GDM1 (cell line): Measurements from ENCODE around the gene EEF1AKMT3.
"Not testable (repeated sequence)": the region's sequence is repeated elsewhere in the genome, so short reads cannot be mapped to it uniquely, and the experiment has no call there.

Experiments
- DNase-seq: peaks from one replicate; lab custom pipeline; 2025; lab: John Stamatoyannopoulos, UW

EEF1AKMT3 gene

DNA sequence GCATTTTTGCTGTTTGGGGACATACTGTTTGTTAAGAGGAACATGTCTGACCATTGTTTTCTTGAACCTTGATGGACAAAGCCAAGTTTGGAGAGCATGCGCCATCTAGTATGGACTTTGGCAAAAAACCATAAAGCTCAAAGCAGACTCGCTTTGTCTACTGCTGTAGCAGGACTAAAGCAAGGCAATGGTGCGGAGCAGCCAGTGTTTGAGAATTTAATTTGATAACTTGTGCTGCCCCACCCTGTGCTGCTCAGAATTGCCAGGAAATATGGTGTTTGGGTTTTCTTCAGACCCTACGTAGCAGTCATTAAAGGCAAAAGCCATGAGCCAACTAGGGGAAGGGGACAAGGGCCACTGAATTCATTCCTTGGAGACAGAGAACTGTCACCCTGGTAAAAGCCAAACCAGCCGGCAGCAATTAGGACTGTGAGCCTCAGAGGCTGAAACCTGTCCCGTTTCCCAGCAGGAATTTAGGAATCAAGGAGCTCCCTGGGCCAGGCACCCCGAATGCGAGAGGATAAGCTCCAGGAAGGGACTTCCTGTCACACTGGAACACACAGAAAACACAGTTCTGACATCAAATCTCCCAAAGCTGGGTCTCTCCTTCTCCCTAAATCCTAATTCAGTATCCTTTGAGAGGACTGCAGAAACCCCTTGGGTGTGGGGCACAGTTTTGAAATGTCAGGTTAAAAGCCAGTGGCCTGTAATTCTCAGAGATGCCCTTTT is 45.0 kb downstream of the EEF1AKMT3 start:
- no peak for DNase-seq

DNA sequence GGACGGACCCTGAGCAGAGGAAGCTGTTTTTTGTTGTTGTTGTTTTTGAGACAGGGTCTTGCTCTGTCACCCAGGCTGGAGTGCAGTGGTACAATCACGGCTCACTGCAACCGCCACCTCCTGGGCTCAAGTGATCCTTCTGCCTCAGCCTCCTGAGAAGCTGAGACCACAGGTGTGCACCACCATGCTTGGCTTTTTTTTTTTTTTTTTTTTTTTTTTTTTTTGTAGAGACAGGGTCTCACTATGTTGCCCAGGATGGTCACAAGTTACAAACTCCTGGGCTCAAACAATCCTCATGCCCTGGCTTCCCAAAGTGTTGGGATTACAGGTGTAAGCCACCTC is 45.5 kb downstream of the EEF1AKMT3 start:
- not testable (repeated sequence) for DNase-seq

DNA sequence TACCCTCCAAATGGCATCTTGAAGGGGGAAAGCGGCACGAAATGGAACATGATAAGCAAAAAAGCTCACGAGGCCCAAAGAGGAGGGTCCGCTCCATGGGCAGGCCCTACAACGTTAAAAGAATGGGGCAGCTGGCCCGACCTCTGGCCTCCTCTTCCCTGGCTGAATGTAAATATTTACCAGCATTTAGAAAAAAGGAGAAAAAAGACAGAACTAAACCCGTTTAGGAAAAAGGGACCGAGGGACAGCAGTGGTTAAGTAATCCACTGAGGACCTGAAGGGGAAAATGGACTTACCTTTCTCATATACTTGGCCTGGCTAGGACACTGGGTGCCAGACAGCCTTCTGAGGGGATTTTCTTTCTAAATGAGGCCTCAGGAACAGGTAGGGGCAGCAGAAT is 47.7 kb downstream of the EEF1AKMT3 start:
- DNase-seq: not testable (repeated sequence)

DNA sequence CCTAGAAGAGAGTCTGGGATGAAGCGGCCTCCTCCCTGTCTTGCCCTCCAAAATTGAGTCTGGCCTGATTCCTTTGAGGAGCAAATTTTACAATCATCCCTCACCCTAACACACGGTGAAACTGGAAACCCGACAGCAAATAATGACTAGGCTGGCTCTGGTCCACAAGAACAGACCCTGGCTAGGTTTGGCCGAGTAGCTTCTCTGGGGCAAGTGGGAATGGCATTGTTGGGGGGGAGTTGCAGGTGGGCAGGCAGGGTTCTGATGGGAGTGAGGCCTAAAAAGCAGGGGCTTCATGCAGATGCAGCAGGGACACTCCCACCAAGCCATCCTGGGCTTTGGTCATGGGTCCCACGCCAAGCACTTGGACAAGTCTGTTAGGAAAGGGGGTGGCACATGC is 48.6 kb downstream of the EEF1AKMT3 start:
- DNase-seq: not testable (repeated sequence)

DNA sequence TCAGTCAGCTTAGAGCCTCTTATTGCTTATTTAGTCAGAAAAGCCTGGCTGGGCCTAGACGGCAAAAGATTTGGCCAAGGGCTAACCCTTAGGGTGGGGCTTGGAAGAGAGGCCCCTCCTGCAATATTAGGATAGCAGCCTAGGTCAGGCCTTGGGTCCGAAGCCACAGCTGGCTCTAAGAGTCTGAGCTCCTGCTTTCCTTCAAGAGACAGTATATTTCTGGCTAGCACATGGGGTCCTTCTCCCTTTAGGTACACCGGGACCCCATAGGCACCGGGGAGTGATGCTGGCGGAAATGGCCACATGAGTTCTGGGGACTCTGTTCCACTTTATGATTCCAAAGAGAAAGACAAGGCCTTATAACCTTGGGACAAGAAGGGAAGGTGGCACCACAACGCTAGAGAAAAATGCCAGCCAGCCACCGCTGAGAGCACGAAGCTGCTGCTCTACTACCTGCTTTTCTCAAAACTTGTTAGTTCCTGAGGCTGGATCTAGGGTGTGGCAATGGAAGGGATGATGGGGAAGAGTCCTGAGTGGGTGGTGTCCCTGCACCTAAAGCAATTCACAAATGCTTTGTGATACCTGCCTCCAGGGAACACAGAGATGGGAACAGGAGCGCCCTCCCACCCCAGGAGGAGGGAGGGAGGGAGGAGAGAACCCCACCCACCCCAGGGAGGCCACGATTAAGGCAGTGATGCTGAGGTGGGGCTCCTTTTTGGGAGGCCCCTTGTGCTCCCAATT is 49.2 kb downstream of the EEF1AKMT3 start:
- no peak for DNase-seq

DNA sequence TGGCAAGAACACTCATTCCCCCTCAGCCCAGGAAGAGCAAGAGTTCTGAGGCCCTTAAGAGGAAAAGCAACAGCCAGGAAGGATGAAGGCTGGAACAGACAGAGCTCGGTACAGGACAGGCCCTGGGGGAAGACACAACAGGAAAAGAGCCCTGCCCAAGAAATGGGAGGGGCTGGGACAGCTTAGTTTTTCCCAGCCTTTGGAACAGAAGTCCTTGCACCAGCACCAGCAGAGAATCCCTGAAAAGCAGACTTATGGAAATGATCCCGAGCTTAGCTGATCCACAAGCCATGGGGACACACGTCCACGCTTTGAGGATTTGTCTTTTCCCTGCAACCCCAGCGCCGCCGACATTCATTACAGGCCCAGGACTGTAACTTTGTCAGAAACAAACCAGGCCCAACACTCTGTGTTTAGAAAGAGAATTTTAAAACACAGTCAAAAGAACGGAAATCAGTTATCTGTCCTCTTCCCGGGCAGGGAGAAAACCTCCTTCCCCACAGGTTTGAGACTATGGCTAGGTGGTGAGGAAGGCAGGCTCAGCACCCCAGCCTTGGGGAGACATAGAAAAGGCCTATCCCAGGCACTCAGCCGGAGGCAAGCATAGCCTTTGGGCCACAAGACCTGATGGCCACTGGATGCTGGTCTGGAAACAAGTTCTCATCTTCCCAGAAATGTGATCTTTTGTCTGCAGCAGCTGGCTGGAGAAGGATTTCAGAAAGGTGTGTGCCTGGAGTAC is 50.1 kb downstream of the EEF1AKMT3 start:
- no peak for DNase-seq

DNA sequence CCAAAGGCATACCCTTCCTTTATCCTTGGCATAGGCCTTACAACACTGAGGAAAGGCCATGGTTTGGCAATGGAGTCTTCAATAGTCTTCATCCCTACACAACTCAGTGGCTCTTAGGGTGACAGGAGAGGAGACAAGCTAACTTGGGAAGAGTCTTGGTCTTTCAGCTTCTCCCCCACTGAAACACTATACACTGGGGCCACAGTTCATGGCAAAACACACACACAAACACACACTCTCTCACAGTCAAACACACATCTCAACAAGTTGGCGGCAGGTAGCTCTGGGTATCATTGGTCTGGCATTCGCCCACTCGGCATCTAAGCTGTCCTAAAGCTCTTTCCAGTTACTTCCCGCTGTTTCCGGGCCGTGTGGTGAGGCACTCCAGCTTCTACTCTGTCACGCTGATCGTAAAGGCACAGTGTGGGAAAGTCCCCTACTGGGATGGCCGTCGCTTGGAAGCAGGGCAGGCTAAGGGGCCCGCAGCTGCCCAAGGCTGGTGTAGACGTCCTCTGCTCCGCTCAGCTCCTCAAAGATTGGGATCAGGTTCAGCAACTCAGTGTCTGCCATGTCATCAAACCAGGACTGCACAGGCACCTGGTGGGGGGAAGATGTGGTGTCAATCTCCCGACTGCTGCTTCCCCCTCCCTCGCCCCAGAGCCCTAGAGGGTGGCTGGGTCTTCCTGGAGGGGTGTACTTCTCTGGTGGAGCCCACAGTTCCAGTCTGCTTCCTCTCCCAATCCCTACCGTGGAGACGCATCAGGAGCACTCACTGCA is 50.9 kb downstream of the EEF1AKMT3 start:
- no peak for DNase-seq

DNA sequence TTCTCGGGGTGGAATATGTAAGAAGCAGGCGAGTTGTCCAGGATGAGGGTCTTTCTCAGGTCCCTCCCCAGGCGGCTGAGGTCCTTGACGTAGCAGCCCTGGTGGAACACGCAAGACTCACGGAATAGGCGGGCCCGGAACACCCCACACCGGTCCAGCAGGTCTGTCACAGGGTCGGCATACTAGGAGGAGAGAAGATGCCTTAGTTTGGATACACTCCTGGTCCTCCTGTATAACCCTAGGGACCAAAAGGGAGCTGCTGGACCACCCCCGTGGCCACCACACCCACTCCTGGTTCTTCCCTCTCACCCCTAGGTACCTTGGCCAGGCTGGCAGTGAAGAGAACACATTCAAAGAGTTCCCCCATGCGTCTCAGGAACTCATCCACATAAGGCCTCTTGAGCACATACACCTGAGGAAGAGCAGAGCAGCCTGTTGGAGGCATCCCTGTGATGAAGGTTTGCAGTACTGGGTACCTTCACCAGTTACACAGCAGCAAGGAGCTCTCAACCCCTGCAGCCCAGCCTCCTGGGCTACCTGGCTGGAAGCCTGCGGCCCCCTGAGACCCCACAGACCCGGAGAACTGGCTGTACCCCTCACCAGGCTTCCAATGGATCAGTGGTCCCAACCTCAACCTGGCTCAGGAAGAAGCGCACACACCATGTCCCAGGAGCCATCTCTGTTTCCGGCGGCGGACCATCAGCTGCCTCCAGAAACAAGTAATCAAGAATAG is 51.7 kb downstream of the EEF1AKMT3 start:
- no peak for DNase-seq

DNA sequence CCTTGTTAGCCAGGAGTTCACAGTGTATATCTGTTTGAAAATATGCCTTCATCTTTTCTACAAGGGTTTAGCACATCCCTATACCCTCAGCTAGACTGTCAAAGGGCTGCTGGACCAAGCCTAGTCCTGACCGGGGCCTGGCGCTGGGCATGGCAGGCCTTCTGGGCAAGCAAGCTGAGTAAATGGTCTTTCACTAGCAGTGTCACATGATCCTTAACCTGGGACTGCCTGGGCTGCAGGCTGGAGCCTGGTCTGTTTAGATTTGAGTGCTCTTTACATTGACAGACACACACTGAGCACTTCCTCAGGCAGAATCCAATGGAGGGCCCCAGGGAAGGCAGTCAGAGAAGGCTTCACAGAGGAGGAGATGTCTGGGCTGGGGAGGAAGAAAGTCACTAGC is 53.0 kb downstream of the EEF1AKMT3 start:
- DNase-seq: no peak

DNA sequence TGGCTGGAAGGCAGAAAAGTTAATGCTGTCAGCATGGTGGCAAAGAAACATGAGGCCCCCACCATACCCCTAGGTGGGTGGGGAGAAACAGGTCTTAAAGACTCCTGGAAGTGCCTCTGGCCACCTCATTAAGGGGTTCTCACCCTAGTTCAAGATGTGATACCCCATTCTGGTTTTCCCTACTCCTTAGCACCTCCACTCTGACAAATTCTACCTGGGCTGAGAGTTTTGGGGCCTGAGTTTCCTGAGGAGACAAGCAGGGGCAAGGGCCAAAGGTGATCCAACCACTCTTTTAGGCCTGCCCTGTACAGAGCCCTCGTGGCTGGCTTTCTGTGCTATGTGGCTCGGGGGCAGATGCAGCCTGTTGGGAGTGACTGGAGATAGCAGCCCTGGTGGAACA is 54.0 kb downstream of the EEF1AKMT3 start:
- DNase-seq: no peak

DNA sequence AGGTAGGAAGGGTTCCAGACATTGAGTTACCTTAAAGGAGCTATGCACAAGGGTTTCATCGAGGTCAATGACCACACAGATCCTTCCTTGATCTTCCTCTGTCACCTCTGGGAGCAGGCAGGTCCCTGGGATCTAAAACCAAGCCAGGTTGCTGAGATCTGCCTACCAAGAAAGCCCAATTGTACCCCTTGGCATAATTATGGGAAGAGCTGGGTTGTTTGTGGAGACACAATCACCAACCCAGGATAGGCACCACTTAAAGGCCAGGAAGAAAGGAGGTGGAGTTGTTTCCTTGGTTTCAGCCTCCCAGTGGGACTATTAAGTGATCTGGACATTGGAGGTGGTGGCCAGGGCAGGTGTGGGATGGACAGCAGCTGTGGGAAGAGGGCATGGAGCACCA is 54.6 kb downstream of the EEF1AKMT3 start:
- no peak for DNase-seq

DNA sequence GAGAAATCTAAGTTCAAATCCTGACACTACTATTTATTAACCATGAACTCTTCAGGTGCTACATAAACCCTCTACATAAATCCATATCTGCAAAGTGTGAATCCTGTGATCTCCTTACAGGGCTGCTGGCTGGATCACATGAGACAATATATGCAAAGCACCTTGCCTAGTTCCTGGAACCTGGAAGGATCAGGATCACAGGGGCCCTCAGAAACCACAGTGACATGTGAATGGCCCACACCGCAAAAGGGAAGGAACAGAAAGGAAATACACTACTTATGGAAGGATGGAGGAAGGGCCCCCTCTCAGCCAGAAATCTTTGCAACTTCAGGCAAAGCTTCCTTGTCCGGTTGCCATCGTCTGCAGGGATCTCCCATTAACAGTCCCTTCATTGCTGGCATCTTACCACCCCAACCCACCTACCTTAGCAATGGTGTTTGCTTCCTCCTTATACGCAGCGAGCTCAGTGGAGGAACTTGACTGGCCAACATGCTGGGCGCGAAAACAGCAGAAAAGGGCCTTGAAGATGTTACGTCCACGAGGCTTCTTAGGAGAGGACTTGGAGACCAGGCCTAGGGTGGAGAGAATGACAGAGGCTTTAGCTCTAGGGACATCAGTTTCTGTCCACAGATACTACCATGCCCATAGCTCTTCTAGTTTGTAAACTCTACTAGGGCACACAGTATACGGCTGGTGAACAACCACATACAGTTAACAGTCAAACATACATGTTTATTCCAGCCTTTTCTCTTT is 56.8 kb downstream of the EEF1AKMT3 start:
- no peak for DNase-seq

DNA sequence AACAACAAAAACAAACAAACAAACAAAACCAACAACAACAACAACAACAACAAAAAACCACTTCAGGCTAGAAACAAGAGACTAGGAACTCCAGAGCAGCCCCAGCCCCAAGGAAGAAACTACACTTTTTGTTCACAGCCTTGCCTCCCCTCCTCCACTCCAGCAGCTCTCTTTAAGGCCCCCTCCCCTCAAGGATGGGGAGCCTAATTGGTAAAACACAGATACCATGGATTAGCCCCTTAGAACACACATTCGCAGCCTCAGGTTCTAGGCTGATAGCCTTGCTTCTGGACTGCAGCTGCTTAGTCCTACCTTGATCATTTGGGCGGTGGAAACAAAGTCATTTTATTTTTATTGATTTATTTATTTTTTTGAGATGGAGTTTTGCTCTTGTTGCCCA is 58.0 kb downstream of the EEF1AKMT3 start:
- no peak for DNase-seq
